ENCODE measurements around the gene ADA.
"Not testable (repeated sequence)": the region's sequence is repeated elsewhere in the genome, so short reads cannot be mapped to it uniquely, and the experiment has no call there.

ADA gene
- long read RNA-seq, donor 1, partial matches to known transcripts, result 0 of 5 reads
- long read RNA-seq, donor 1, other reads (novel, unspliced or antisense), result 0 of 5 reads
- long read RNA-seq, donor 2, partial matches to known transcripts, result 0 of 3 reads
- long read RNA-seq, donor 2, other reads (novel, unspliced or antisense), result 0 of 3 reads
- long read RNA-seq, donor 3, result 0 reads
- long read RNA-seq, donor 4, partial matches to known transcripts, result 0 of 2 reads
- long read RNA-seq, donor 4, other reads (novel, unspliced or antisense), result 0 of 2 reads
- long read RNA-seq, donor 5, partial matches to known transcripts, result 0 of 2 reads
- long read RNA-seq, donor 5, other reads (novel, unspliced or antisense), result 0 of 2 reads
- long read RNA-seq, donor 6, partial matches to known transcripts, result 0 of 1 reads
- long read RNA-seq, donor 6, other reads (novel, unspliced or antisense), result 0 of 1 reads
- long read RNA-seq, donor 7, partial matches to known transcripts, result 0 of 3 reads
- long read RNA-seq, donor 7, other reads (novel, unspliced or antisense), result 0 of 3 reads
- long read RNA-seq, donor 8, partial matches to known transcripts, result 0 of 4 reads
- long read RNA-seq, donor 8, other reads (novel, unspliced or antisense), result 0 of 4 reads

DNA sequence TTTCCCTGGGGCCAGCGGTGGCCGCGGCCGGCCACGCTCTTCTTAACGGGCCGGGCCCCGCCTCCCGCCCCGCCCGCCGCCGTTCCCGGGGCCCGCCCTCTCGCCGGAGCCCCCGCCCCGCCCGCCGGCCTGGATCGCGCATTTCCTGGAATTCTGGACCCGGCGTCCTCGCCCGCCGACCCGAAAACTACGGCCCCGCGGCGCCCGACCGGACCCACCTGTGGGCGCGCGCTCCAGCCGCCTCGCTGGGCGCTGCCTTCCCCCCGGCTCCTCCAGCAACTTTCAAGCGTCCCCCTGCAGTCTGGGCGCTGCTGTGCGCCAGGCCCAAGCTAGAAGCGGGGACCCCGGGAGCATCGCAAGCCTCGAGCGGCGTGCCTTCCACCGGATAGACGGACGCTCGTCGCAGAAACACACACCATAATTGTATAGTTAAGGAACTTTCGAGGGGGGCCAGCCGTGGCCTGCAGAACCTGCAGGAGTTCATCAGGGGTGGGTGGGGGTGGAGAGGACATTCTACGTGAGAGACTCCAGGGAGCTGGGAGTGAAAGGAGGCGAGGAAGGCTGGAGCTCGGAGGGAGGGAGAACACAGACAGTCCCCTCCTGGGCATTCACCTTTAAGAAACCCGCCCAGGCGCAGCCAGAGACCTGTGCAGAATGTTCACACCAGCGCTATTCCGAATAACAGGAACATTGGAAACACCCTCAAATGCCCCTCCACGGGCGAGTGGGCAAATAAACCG is at the start of gene ADA:
Gene ADA, minus strand, starts transcription at position 16 of the 740 bp plus-strand sequence. CDS start 92 bp downstream, outside the sequence.
- DNase-seq, result peak; percentile 89

DNA sequence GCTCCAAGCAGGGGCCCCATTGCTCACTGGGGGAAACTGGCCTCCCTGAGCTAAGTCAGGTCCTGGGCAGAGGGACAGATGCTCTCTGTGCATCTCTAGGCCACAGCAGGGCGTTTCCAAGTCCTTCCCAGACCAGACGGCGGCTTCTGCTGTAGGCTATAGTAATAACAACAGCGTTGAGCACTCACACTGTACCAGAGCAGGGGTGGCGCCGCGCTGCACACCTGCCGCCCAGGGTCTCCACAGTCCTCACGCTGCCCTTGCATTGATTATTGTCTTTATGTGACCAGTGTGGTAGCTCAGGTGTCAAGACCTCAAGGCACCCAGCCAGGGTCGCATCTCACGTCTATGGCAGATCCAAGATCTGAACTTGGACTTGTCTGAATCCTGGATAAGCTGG is 48.8 kb upstream of the ADA start:
- no peak for DNase-seq

DNA sequence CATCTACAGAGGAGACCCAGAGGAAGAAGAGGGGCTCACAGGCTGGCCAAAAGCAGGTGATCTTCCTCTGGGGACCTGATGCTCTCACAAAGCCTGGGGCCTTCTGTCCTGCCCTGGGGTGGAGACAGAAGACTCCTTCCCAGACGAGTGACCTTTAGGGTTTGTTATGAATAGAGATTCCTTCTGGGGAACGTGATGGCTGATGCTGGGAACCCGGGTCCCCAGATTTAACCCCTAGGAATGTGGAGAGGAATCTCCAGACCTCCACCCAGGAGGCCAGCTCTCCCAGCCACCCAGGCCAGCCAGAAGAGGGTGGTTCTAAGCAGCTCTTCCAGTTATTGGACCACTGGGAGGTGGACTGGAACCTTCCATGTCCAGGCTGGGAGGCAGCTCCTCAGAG is 46.9 kb upstream of the ADA start:
- no peak for DNase-seq

DNA sequence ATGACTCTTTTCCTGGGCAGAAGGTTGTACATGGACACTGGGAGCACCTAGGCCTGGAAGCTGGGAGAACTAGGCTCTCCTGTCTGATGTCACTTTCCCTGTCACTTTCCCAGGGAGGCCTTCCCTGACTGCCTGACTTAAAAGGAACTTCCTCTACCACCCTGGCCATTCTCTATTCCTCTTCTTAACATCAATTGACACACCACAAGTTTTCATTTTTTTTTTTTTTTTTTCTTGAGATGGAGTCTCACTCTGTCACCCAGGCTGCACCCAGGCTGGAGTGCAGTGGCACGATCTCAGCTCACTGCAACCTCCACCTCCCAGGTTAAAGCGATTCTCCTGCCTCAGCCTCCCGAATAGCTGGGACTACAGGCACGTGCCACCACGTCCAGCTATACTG is 45.5 kb upstream of the ADA start:
- DNase-seq, result not testable (repeated sequence)

DNA sequence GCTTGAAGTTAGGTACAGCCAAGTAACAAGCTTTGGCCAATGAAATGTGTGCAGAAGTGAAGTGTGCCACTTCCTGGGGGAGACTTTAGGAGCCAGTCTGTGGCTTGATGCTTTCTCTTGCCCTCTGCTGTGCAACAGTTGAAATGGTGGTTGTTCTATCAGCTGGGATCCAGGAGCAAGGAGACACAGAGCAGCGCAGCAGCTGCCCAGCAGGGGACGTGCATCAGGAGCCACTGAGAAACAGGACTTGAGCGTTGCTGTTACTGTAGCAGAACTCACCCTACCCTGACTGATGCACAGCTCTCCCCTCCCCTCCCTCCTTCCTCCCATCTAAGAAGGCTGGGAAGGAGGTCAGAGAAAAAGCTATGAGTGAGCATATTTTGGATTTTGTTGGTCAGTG is 44.8 kb upstream of the ADA start:
- DNase-seq, result no peak

DNA sequence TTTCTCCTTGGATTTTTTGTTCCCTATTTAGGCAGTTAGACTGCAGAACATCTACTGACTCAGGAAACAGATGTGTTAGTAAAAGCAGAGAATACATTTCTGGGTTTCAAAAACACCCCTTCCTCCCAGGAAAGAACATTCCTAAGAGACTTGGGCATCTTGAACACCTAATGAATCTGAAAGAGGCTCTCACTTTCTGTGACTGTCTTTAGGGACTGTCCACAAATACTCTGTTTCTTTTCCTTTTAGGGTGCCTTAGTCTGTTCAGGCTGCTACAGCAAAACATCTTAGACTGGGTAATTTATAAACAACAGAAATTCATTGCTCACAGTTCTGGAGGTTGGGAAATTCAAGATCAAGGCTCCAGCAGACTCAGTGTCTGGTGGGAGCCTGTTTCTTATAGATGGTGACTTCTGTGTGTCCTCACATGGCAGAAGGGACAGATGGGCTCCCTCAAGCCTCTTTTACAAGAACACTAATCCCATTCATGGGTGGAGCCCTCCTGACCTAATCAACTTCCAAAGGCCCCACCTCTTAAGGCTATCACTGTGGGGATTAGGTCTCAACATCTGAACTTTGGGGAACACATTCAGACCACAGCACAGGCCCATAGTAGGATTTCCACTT is 44.3 kb upstream of the ADA start:
- no peak for DNase-seq

DNA sequence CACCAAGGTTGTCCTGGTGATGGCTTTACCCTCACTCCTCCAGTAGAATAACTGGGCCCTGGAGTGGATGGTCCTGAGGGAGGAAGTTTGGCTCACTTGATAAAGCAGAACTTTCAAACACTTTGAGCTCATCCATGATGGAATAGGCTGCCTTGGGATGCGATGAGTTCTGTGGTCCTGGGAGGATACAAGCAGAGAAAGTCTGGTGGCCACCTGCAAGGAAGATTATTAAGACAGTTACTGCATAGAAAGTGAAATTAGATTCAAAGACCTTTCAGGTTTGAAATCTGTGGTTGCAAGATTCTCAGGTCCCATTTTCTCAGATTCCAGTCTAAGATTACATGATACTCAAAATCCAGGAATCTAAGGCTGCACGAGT is 43.8 kb upstream of the ADA start:
- DNase-seq, result no peak

DNA sequence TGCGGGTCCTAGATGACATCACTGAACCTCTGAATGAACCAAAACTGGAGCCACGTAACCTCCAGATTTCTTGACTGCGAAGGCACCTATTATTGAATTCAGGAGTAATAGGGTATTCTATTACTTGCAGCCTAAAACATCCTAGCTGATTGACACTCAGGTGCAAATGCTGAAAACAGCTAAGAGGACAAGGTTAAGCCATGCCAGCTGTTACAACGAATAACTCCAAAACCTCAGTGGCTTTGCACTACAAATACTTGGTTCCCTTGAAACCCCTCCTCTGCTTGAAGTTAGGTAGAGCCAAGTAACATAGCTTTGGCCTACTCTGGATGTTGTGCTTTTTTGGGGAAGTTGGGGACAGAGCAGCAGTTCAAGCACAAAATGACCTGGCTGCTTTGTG is 42.7 kb upstream of the ADA start:
- DNase-seq, result no peak

DNA sequence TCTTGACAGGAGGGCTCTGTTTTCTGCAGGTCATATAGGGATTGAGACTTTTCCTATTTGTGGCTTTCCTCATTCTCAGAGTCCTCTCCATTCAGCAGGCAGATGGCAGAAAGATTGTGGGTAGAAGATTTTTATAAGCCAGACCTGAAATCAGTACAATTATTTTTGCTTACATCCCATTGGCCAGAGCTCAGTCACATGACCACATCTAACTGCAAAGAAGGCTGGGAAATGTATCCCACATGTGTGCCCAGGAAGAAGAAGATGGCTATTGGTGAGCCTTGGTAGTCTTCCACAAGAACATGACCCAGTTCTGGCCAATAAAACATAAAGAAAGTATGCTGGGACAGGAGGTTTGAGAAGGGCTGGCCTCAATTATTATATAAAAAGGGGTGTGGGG is 42.1 kb upstream of the ADA start:
- DNase-seq, result no peak

DNA sequence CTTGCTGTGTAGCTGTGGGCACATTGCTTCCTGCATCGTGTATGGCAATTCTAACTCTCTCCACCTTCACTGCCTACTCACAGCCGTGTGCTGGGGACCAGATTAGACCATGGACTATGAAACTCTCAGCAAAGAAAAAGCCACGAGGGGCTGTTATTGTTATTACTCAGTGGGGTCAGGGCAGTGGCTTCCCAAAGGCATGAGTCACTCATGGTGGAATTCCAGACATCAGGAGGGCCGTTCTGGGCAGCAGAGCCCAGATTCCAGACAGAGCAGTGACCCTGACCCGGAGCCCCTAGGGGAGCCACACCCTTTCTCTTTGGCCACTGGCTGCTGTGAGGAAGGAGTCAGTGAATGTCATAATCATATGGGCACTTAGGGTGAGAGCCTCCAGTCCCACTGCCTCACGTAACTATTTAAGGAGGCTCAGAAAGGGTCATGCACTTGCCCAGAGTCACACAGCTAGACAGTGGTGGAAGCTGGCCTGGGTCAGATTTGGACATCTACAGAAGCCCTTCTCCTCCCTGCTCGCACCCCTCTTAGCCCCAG is 41.5 kb upstream of the ADA start:
- no peak for DNase-seq

DNA sequence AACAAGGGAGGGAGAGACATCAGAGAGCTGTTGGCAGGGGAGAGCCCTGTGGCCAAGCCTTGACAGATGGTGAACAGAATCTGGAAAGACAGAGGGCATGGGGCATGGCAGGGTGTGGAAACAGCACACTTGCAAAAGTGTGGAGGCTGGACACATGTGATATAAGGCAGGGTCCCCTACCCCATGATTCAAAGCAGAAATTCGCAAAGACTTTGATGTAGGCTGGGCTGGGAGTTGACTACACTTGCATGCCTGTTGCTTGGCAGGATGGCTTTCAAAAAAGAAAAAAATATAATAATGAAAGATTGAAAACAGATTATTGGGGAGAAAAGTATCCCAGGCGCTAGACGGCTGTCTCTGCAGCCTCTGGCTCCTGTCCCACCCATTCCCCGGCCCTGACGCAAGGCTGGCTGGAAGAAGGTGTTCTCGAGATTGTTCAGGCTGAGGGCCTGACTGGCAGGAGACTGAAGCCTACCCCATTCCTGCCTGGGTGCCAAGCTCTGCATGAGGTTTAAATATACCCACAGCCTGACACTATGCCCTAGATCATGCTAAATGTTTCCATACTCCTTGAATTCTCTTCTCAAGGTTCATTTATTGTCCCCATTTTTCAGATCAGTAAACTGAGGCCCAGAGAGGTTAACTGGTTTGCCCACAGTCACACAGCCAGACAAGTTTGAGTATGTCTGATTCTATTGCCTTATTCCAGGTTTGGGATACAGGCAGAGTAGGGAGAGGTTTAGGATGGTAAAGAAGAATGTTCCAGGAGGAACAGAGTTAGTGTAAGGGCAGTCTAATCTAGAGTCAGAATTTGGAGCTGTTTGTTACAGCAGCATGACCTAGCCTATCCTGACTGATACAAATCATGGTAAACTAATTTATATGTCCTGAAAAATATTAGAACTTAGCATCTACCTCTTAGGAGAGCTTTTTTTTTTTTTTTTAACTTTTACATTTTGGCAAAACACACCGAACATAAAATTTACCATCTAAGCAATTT is 40.2 kb upstream of the ADA start:
- DNase-seq, result no peak

DNA sequence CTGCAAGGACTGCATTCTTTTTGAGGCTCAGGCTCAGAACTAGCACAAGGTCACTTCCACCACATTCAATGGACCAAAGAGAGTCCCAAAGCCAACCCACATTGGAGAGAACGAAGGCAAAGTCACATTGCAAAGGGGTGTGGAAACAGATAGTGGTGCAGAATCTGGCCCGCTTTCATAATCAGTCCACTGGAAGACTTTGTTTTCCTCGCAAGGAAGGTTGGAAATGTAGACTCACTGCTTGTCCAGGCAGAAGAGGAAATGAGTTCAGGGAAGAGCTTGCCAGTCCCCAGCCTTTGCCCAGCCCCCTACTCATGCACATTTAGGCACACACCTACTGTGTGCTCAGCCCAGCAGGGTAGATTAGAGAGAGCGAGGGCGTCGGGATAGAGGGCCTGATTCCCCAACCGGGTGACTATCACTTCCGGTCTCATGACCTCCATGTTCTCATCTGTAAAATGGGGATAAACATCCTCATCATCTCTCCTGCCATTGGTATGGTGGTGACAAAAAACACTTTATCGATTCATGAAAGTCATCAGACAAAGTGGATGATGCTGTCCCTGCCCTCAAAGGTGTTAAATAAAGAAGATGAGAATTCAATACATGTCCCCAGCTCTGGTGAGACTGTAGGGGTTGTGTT is 39.4 kb upstream of the ADA start:
- DNase-seq, result no peak

DNA sequence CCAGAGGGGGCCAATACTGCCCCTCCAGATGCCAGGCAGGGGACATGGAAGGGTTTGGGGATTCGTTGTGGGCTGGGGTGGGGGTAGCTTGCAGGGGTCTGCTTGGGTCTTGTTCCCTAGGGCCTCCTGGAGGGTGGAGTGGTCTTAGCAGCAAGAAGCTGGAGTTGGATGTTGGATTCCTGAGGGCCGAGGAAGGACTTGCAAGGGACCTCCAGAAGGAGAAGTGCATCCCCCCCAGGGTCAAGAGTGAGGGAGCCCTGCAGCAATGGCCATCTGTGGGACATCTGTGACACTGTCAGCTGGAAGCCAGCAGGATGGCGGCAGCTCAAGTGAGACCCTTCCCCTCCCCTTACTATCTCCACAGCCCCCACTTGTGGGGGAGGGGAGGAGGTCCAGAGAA is 38.3 kb upstream of the ADA start:
- no peak for DNase-seq

DNA sequence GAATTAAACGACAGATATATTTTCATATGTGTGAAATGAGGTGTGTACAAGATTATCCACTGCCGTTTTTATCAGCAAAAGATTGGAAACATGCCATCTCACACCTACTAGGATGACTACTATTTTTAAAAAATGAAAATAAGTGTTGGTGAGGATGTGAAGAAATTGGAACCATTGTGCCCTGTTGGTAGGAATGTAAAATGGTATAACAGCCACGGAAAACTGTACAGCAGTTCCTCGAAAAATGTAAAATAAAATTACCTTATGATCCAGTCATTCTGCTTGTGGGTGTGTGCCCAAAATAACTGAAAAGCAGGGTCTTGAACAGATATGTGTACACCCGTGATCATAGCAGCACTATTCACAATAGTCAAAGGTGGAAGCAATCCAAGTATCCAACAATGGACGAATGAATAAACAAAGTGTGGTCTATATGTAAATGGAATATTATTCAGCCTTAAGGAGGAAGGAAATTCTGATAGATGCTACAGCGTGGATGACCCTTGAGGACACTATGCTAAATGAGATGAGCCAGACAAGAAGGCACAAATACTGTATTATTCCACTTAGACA is 36.6 kb upstream of the ADA start:
- DNase-seq, result no peak

DNA sequence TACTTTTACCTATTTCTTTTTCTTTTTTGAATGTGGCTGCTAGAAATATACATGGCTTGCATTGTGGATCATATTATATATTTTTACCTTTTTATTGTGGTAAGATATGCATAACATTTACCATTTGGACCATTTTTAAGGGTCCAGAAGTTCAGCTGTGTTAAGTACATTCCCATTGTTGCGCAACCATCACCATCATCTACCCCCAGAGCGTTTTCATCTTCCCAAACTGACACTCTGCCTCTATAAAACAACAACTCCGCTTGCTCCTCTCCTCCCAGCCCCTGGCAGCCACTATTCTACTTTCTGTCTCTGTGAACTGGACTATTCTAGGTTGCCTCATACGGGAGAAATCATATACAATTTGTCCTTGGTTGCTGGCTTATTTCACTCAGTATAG is 35.4 kb upstream of the ADA start:
- DNase-seq, result no peak

DNA sequence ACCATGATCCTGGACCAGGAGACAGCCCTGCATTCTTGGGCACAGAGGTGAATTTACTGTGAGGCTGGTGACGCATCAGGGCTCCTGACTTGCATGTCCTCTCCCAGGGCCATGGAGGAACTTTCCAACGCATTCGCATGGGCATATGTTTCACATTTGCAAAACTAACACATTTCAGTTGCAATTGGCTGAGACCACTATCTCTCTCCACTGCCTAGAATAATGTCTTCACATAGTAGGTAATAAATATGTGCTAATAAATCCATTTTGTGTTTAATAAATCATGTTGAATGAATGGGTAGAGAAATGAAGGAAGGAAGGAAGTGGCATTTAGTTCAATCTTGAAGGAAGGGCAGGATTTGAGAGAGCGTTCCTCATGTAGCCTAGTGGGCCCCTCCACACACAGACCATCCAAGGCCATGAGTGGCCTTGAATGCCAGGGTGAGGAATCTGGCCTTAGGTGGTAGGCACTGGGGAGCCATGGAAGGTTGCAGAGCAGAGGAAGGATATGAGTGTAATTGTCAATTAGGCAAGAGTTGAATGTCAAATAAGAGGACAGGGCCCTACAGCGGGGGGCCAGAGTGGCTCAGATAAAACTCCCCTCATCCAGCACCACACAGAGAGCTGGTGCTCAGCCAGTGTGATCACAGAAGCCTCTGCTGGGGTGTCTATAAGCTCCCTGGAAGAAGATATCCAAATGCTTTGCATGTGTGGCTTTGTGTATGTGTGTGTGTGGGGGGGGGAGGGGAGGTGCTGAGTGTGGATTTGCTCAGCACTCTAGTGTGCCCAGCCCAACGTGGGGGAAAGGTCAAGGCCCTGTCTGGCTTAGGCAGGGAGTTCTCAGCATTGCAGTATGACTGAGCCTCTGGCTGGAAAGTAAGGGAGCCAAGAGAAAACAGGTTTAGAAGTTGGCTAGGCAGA is 32.8 kb upstream of the ADA start:
- no peak for DNase-seq

DNA sequence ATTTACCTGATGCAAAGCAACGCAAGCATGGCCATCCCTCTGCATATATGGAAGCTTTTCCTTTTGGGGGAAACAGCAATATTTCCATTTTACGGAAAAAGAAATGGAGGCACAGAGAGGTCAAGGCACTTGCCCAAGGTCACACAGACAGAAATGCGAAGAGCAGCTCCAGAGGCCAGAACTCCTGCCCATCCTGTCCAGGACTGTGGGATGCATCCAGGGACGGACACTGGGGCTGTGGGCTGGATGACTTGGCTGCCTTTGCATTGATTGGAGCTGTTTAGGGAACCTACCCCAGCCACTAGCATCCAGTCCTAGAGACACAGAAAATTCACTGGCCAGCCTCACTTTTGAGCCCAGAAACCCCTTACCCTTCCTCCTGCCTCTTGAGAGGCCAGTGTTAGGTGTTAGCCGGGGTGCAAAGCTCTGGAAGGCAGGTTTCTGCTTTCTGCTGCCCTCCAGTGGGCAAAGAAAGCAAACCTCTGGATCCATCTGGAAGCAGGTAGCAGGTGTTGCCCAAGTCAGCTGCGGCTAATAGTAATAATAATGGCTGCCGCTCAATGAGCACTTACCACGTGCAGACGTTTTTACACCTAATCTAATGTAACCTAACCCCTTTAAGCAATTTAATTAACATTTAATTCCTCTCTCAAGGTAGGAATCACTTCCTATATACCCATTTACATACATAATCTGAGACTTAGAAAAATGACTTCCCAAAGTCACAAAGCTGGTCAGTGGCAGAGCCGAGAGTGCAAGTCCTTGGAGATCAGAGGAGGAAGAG is 32.0 kb upstream of the ADA start:
- no peak for DNase-seq

DNA sequence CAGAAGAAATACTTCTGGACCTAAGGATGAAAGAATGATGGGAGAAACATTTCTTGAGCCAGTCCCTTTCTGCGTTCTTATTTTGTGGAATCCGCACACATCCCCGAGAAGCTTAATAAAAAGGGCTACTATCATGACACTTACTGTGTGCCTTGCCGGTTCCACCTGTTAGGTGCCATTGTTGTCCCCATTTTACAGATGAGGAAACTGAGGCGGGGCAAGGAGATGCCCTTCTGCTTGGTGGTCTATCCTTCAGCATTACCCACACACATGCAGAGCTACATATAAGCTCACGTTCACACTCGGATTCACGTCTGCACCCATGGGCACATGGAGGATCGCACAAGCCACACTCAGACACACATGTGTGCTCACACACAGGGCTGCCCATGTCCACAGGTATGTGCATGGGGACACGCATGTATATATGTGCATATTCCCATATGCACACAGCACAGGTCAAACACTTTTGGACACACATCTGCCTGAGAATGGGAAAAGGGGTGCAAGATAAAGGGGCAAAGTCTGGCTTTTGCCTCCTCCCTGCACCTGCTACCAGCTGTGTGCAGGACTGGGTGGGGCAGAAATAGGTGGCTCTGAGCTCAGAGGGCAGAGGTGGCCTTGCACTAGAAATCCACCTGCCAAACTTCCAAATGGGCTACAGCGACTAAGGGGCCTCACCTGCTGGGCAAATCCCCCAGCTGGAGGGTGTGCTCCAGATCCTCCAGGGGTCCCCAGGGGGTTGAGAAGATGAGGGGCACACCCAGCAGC is 30.5 kb upstream of the ADA start:
- no peak for DNase-seq
